Measurements from ENCODE around the gene MAPK12. TPM values are rescaled to one million over a fixed set of nuclear protein-coding genes. Genes with fewer than 3 reads are reported as not detected.

MAPK12 gene
- total and polyA plus RNA-seq, 10 of the 15 experiments (the other 5 are each of a cell fraction or from before 2014, with no cell fraction given): 1.1 to 38.9 (median 16.3) TPM

GRCh38 chr22:50228366-50228765 lies 33.1 kb downstream of the MAPK12 start:
- H3K4me3 ChIP-seq: no peak overlapping the region
- H3K9me3 ChIP-seq (replicated peaks; ENCODE audit: control insufficient read depth, insufficient read depth, low read length): no peaks in the 10 kb centered on the region
- WGBS (ENCODE audit: insufficient coverage, insufficient replicate concordance, low lambda C conversion rate, missing lambda C conversion rate): 88% methylated on average over 9 of the region's 9 CpGs
- ChIA-PET POLR2A (interaction anchor here (0.5 to 0.6 kb wide), 2 partner anchors 66 to 68 kb away, joined by 3 read pairs; no protein-coding TSS in a partner anchor), CTCF (no interaction called here), RAD21 (ENCODE audit: unreplicated experiment) (interaction anchor here (1.0 kb wide), 1 partner anchor 80 kb away, joined by 3 read pairs; no protein-coding TSS in a partner anchor), SMC1A (ENCODE audit: uncharacterized antibody, unreplicated experiment) (no interaction called here)
- FAIRE-seq (no peak), DNase-seq (ENCODE audit: low read depth, low spot score) (no peak), ATAC-seq (no peak)
- H3K36me3 ChIP-seq (ENCODE audit: control insufficient read depth in 2 of 2, insufficient read depth in 2 of 2, low read length in 1 of 2): peaks cover 3 to 18% of the 10 kb centered on the region in 2 experiments; a peak in 3 of 4 replicates
- H3K27ac ChIP-seq (ENCODE audit: control insufficient read depth, insufficient read depth): no peak overlapping the region
- in situ Hi-C loops (cut with MboI) (no loop called here), intact Hi-C loops (cut with micrococcal nuclease; ENCODE audit: unreplicated experiment) (no loop called here)
- H3K4me2 ChIP-seq (ENCODE audit: control insufficient read depth, insufficient read depth): no peak overlapping the region
- no peak overlapping the region for H2AFZ ChIP-seq (ENCODE audit: control insufficient read depth, low read depth, low read length)
- no TSS peak for BruUV-seq (replicated peaks)
- H3K9ac ChIP-seq (ENCODE audit: control insufficient read depth, insufficient read depth, low read length): no peak overlapping the region
- H4K20me1 ChIP-seq (ENCODE audit: control insufficient read depth, insufficient read depth): no peaks in the 10 kb centered on the region
- no peaks in the 10 kb centered on the region for H3K27me3 ChIP-seq (replicated peaks in 1 of 2; ENCODE audit: control insufficient read depth in 2 of 2, insufficient read depth in 2 of 2, low read length in 1 of 2)
- no peaks in the 10 kb centered on the region for H3K79me2 ChIP-seq (ENCODE audit: control insufficient read depth, insufficient read depth, low read length)
- H3K4me1 ChIP-seq (ENCODE audit: control insufficient read depth, insufficient read depth, low read length): no peaks in the 10 kb centered on the region
- no peak for TF ChIP-seq MLLT1 (IDR thresholded peaks at IDR 0.05)
- no peak for TF ChIP-seq RCOR1 (conservative IDR thresholded peaks at IDR 0.05; ENCODE audit: low read depth, low read length)
- TF ChIP-seq NFYB (IDR thresholded peaks at IDR 0.05; ENCODE audit: insufficient read depth, low read depth, low read length): no peak
- TF ChIP-seq ELK1 (IDR thresholded peaks at IDR 0.05; ENCODE audit: low read depth, low read length): no peak
- TF ChIP-seq POU2F2 (IDR thresholded peaks at IDR 0.05; ENCODE audit: borderline replicate concordance, low read depth, low read length): no peak
- no peak for TF ChIP-seq TARDBP (IDR thresholded peaks at IDR 0.05; ENCODE audit: borderline replicate concordance)
- TF ChIP-seq ZNF274 (IDR thresholded peaks at IDR 0.05; ENCODE audit: insufficient read depth, insufficient read length): no peak
- TF ChIP-seq ATF3 (IDR thresholded peaks at IDR 0.05; ENCODE audit: borderline replicate concordance, extremely low read depth, low read depth, low read length): no peak
- TF ChIP-seq STAT3 (IDR thresholded peaks at IDR 0.05; ENCODE audit: low read depth, low read length): no peak
- TF ChIP-seq IRF4 (IDR thresholded peaks at IDR 0.05; ENCODE audit: low read depth, low read length): no peak
- TF ChIP-seq NRF1 (conservative IDR thresholded peaks at IDR 0.05; ENCODE audit: low read depth, low read length): no peak
- TF ChIP-seq SMARCA5 (IDR thresholded peaks at IDR 0.05): no peak
- no peak for TF ChIP-seq RELB (IDR thresholded peaks at IDR 0.05; ENCODE audit: low read depth)
- no peak for TF ChIP-seq RAD51 (IDR thresholded peaks at IDR 0.05)
- TF ChIP-seq, protein P1, sequence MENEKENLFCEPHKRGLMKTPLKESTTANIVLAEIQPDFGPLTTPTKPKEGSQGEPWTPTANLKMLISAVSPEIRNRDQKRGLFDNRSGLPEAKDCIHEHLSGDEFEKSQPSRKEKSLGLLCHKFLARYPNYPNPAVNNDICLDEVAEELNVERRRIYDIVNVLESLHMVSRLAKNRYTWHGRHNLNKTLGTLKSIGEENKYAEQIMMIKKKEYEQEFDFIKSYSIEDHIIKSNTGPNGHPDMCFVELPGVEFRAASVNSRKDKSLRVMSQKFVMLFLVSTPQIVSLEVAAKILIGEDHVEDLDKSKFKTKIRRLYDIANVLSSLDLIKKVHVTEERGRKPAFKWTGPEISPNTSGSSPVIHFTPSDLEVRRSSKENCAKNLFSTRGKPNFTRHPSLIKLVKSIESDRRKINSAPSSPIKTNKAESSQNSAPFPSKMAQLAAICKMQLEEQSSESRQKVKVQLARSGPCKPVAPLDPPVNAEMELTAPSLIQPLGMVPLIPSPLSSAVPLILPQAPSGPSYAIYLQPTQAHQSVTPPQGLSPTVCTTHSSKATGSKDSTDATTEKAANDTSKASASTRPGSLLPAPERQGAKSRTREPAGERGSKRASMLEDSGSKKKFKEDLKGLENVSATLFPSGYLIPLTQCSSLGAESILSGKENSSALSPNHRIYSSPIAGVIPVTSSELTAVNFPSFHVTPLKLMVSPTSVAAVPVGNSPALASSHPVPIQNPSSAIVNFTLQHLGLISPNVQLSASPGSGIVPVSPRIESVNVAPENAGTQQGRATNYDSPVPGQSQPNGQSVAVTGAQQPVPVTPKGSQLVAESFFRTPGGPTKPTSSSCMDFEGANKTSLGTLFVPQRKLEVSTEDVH (IDR thresholded peaks at IDR 0.05; ENCODE audit: low read depth, partially characterized antibody): no peak
- no peak for TF ChIP-seq STAT1 (conservative IDR thresholded peaks at IDR 0.05)
- no peak for TF ChIP-seq PML (IDR thresholded peaks at IDR 0.05; ENCODE audit: low read length)
